Measurements from ENCODE around the gene NMNAT2. TPM values are rescaled to one million over a fixed set of nuclear protein-coding genes. Genes with fewer than 3 reads are reported as not detected.

Gene NMNAT2
- polyA plus RNA-seq, 1 donor from 2014 or later, result 43.8 TPM

DNA sequence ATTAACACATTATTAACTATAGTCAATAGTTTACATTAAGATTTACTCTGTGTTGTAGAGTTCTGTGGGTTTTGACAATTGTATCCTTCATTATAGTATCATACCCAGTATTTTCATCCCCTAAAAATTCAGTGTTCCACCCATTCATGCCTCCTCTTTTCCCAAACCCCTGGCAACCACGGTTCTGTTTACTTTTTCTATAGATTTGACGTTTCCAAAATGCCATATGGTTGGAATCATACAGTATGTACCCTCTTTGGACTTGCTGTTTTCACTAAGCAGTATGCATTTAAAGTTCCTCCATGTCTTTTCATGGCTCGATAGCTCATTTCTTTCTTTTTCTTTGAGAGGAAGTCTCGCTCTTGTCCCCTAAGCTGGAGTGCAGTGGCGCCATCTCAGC, 122.7 kb downstream of the NMNAT2 start:
- Histone ChIP-seq H3K27me3 (ENCODE audit: insufficient read depth, low read depth, low read length) (no peaks in the 10 kb centered on the region), H3K9ac (ENCODE audit: low read length) (no peak overlapping the region), H3K9me3 (ENCODE audit: low read length) (no peaks in the 10 kb centered on the region), H3K79me2 (replicated peaks; ENCODE audit: insufficient read depth, low read length) (no peaks in the 10 kb centered on the region), H3K4me2 (ENCODE audit: low read length) (no peak overlapping the region), H3F3A (ENCODE audit: insufficient read depth, low read length, poor library complexity, severe bottlenecking) (no peaks in the 10 kb centered on the region), H3K36me3 (ENCODE audit: insufficient read depth, low read length) (no peaks in the 10 kb centered on the region), H4K20me1 (ENCODE audit: insufficient read depth) (no peaks in the 10 kb centered on the region), H3K27ac (ENCODE audit: low read length) (no peak overlapping the region), H3K9me2 (ENCODE audit: insufficient read depth, low read length) (no peaks in the 10 kb centered on the region), H2AFZ (ENCODE audit: low read depth, low read length) (no peak overlapping the region), H3K4me3 (ENCODE audit: low read length) (no peak overlapping the region)
- TF ChIP-seq, protein P1, sequence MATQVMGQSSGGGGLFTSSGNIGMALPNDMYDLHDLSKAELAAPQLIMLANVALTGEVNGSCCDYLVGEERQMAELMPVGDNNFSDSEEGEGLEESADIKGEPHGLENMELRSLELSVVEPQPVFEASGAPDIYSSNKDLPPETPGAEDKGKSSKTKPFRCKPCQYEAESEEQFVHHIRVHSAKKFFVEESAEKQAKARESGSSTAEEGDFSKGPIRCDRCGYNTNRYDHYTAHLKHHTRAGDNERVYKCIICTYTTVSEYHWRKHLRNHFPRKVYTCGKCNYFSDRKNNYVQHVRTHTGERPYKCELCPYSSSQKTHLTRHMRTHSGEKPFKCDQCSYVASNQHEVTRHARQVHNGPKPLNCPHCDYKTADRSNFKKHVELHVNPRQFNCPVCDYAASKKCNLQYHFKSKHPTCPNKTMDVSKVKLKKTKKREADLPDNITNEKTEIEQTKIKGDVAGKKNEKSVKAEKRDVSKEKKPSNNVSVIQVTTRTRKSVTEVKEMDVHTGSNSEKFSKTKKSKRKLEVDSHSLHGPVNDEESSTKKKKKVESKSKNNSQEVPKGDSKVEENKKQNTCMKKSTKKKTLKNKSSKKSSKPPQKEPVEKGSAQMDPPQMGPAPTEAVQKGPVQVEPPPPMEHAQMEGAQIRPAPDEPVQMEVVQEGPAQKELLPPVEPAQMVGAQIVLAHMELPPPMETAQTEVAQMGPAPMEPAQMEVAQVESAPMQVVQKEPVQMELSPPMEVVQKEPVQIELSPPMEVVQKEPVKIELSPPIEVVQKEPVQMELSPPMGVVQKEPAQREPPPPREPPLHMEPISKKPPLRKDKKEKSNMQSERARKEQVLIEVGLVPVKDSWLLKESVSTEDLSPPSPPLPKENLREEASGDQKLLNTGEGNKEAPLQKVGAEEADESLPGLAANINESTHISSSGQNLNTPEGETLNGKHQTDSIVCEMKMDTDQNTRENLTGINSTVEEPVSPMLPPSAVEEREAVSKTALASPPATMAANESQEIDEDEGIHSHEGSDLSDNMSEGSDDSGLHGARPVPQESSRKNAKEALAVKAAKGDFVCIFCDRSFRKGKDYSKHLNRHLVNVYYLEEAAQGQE (IDR thresholded peaks at IDR 0.05; ENCODE audit: borderline replicate concordance), result no peak
- no peak for TF ChIP-seq POLR2AphosphoS5 (IDR thresholded peaks at IDR 0.05)
- TF ChIP-seq MXI1 (conservative IDR thresholded peaks at IDR 0.05; ENCODE audit: poor library complexity, severe bottlenecking), result no peak

GRCh38 chr1:183293876-183294275, 124.3 kb downstream of the NMNAT2 start:
- no peaks in the 10 kb centered on the region for H4K20me1 ChIP-seq (ENCODE audit: insufficient read depth)
- no peak overlapping the region for H3K4me3 ChIP-seq (ENCODE audit: low read length)
- H2AFZ ChIP-seq (ENCODE audit: low read depth, low read length), result no peak overlapping the region
- no peaks in the 10 kb centered on the region for H3K79me2 ChIP-seq (replicated peaks; ENCODE audit: insufficient read depth, low read length)
- H3F3A ChIP-seq (ENCODE audit: insufficient read depth, low read length, poor library complexity, severe bottlenecking), result no peaks in the 10 kb centered on the region
- TF ChIP-seq MXI1 (conservative IDR thresholded peaks at IDR 0.05; ENCODE audit: poor library complexity, severe bottlenecking), result no peak
- TF ChIP-seq EP300 (conservative IDR thresholded peaks at IDR 0.05; ENCODE audit: poor library complexity, severe bottlenecking), result no peak
- TF ChIP-seq, protein P1 (IDR thresholded peaks at IDR 0.05; ENCODE audit: borderline replicate concordance), result no peak
- no peak for TF ChIP-seq SMC3 (conservative IDR thresholded peaks at IDR 0.05; ENCODE audit: poor library complexity)
- no peak for TF ChIP-seq CTCF (IDR thresholded peaks at IDR 0.05; ENCODE audit: poor library complexity, severe bottlenecking)
- TF ChIP-seq EZH2 (IDR thresholded peaks at IDR 0.05; ENCODE audit: borderline replicate concordance, insufficient read depth, low read length, poor library complexity, severe bottlenecking), result no peak
- no peak overlapping the region for H3K27ac ChIP-seq (ENCODE audit: low read length)
- H3K9ac ChIP-seq (ENCODE audit: low read length), result no peak overlapping the region
- H3K9me3 ChIP-seq (ENCODE audit: low read length), result no peaks in the 10 kb centered on the region
- peaks cover 3% of the 10 kb centered on the region for H3K36me3 ChIP-seq (ENCODE audit: insufficient read depth, low read length)
- no peaks in the 10 kb centered on the region for H3K27me3 ChIP-seq (ENCODE audit: insufficient read depth, low read depth, low read length)
- H3K9me2 ChIP-seq (ENCODE audit: insufficient read depth, low read length), result no peaks in the 10 kb centered on the region
- H3K4me2 ChIP-seq (ENCODE audit: low read length), result no peak overlapping the region
